ENCODE results near the gene SPIB.
"Not testable (repeated sequence)": the region's sequence is repeated elsewhere in the genome, so short reads cannot be mapped to it uniquely, and the experiment has no call there.

DNA sequence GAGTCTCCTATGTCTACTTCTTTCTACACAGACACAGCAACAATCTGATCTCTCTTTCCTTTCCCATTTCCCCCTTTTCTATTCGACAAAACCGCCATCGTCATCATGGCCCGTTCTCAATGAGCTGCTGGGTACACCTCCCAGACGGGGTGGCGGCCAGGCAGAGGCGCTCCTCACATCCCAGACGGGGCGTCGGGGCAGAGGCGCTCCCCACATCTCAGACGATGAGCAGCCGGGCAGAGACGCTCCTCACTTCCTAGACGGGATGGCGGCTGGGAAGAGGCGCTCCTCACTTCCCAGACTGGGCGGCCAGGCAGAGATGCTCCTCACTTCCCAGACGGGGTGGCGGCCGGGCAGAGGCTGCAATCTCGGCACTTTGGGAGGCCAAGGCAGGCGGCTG is 27.8 kb upstream of the SPIB start:
- TF ChIP-seq, protein P1, sequence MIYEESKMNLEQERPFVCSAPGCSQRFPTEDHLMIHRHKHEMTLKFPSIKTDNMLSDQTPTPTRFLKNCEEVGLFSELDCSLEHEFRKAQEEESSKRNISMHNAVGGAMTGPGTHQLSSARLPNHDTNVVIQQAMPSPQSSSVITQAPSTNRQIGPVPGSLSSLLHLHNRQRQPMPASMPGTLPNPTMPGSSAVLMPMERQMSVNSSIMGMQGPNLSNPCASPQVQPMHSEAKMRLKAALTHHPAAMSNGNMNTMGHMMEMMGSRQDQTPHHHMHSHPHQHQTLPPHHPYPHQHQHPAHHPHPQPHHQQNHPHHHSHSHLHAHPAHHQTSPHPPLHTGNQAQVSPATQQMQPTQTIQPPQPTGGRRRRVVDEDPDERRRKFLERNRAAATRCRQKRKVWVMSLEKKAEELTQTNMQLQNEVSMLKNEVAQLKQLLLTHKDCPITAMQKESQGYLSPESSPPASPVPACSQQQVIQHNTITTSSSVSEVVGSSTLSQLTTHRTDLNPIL (CRISPR knock-in tag; IDR thresholded peaks at IDR 0.05; ENCODE audit: low read depth): not testable (repeated sequence)
- not testable (repeated sequence) for TF ChIP-seq GLIS3 (CRISPR knock-in tag; IDR thresholded peaks at IDR 0.05); OSR1 (CRISPR knock-in tag; IDR thresholded peaks at IDR 0.05); TCF4 (CRISPR knock-in tag; IDR thresholded peaks at IDR 0.05; ENCODE audit: borderline replicate concordance); ZFP3 (CRISPR knock-in tag; IDR thresholded peaks at IDR 0.05)
- TF ChIP-seq, protein P2, sequence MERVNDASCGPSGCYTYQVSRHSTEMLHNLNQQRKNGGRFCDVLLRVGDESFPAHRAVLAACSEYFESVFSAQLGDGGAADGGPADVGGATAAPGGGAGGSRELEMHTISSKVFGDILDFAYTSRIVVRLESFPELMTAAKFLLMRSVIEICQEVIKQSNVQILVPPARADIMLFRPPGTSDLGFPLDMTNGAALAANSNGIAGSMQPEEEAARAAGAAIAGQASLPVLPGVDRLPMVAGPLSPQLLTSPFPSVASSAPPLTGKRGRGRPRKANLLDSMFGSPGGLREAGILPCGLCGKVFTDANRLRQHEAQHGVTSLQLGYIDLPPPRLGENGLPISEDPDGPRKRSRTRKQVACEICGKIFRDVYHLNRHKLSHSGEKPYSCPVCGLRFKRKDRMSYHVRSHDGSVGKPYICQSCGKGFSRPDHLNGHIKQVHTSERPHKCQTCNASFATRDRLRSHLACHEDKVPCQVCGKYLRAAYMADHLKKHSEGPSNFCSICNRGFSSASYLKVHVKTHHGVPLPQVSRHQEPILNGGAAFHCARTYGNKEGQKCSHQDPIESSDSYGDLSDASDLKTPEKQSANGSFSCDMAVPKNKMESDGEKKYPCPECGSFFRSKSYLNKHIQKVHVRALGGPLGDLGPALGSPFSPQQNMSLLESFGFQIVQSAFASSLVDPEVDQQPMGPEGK (CRISPR knock-in tag; IDR thresholded peaks at IDR 0.05; ENCODE audit: borderline replicate concordance): not testable (repeated sequence)
